Activated CD8-positive, alpha-beta T cell treated with anti-CD3 and anti-CD28 coated beads for 36 hours (primary cell): ENCODE results near the gene CACUL1. TPM values are rescaled to one million over a fixed set of nuclear protein-coding genes. Genes with fewer than 3 reads are reported as not detected.

Experiments
- ATAC-seq: fragments of 200-7000 bp; cut with Tn5 transposase; one replicate; pipeline ENCODE4 v1.10.0; 2021; ENCODE audit warnings: mild to moderate bottlenecking, moderate library complexity
- CTCF ChIA-PET: fragments of 350-600 bp; sonication (Branson Sonifier 250); formaldehyde crosslinking; loops from one replicate; lab custom pipeline; 2021; ENCODE audit warnings: antibody characterized with exemption; lab: Charles Lee
- POLR2A ChIA-PET: fragments of 350-600 bp; sonication (Branson Sonifier 250); formaldehyde crosslinking; loops from one replicate; lab custom pipeline; 2021; ENCODE audit warnings: antibody characterized with exemption; lab: Charles Lee
- DNase-seq: peaks from one replicate; pipeline ENCODE4 v3.0.0-alpha.2; 2020
- H3K27ac Mint-ChIP-seq: one replicate; pipeline ENCODE4 v1.8.0; 2021; ENCODE audit warnings: mild to moderate bottlenecking, mixed read lengths
- H3K27me3 Mint-ChIP-seq: one replicate; pipeline ENCODE4 v1.8.0; 2021; ENCODE audit warnings: mixed read lengths
- H3K36me3 Mint-ChIP-seq: one replicate; pipeline ENCODE4 v1.8.0; 2021; ENCODE audit warnings: low read depth, mixed read lengths
- H3K4me1 Mint-ChIP-seq: one replicate; pipeline ENCODE4 v1.8.0; 2021; ENCODE audit warnings: low read depth, mixed read lengths
- H3K4me3 Mint-ChIP-seq: one replicate; pipeline ENCODE4 v1.8.0; 2021; ENCODE audit warnings: mild to moderate bottlenecking, moderate library complexity, mixed read lengths
- H3K9me3 Mint-ChIP-seq: one replicate; pipeline ENCODE4 v1.8.0; 2021; ENCODE audit warnings: mixed read lengths
- CTCF ChIP-seq: fragments of 200-600 bp; IDR thresholded peaks from one replicate; pipeline ENCODE4 v1.8.0; 2022; ENCODE audit warnings: antibody characterized with exemption, mild to moderate bottlenecking
- intact Hi-C: fragments of 100-400 bp; cut with micrococcal nuclease; formaldehyde crosslinking; loops from one replicate; pipeline ENCODE4 v1.10.0; 2022
- total RNA-seq, 2 experiments: library from RNA; stranded (reverse); gene quantifications; one replicate each; pipeline ENCODE4 v1.2.3, GENCODE V29; 2021

Gene CACUL1
- total RNA-seq, 2 experiments from 2014 or later: 25.6 to 26.1 TPM

GRCh38 chr10:118723466-118723865 is 31.3 kb downstream of the CACUL1 start:
- DNase-seq (no peak), ATAC-seq (no peak)
- intact Hi-C loops: no loop called here
- no peaks in the 10 kb centered on the region for H3K9me3 Mint-ChIP-seq
- no peaks in the 10 kb centered on the region for H3K27me3 Mint-ChIP-seq
- no peak overlapping the region for H3K27ac Mint-ChIP-seq
- H3K36me3 Mint-ChIP-seq: no peaks in the 10 kb centered on the region
- TF ChIP-seq CTCF: no peak
- no peak overlapping the region for H3K4me3 Mint-ChIP-seq
- H3K4me1 Mint-ChIP-seq: no peaks in the 10 kb centered on the region
- CTCF ChIA-PET: interaction anchor here (1.2 to 1.8 kb wide), 3 partner anchors 153 to 179 kb away, joined by 3 to 5 read pairs (median 3); no protein-coding TSS in a partner anchor
- POLR2A ChIA-PET: no interaction called here

- no peaks in the 10 kb centered on the region for H3K27me3 Mint-ChIP-seq
- POLR2A ChIA-PET: no interaction called here
- intact Hi-C loops: loop anchor here (1.0 kb wide), 1 partner anchor 153 kb away; no protein-coding TSS in a partner anchor
- peaks cover 2% of the 10 kb centered on the region for H3K36me3 Mint-ChIP-seq
- CTCF ChIA-PET: interaction anchor here (0.6 to 3.6 kb wide), 25 partner anchors 9 to 182 kb away, joined by 3 to 86 read pairs (median 4); partner anchors contain the start of gene CACUL1
- no peak overlapping the region for H3K27ac Mint-ChIP-seq
- H3K4me3 Mint-ChIP-seq: no peak overlapping the region
- H3K4me1 Mint-ChIP-seq: peaks cover 8% of the 10 kb centered on the region
- H3K9me3 Mint-ChIP-seq: no peaks in the 10 kb centered on the region
- no peak for DNase-seq
- TF ChIP-seq CTCF: no peak
- no peak for ATAC-seq
Observed at GRCh38 chr10:118721539-118721876, 33.3 kb downstream of the CACUL1 start.

GRCh38 chr10:118720685-118721538 is 33.9 kb downstream of the CACUL1 start:
- intact Hi-C loops: loop anchor here (1.0 kb wide), 1 partner anchor 153 kb away; no protein-coding TSS in a partner anchor
- TF ChIP-seq CTCF: peak; percentile 88
- no peak overlapping the region for H3K4me3 Mint-ChIP-seq
- no peak overlapping the region for H3K27ac Mint-ChIP-seq
- H3K9me3 Mint-ChIP-seq: no peaks in the 10 kb centered on the region
- ChIA-PET CTCF (interaction anchor here (0.6 to 3.6 kb wide), 32 partner anchors 8 to 182 kb away, joined by 3 to 86 read pairs (median 4); partner anchors contain the start of gene CACUL1), POLR2A (no interaction called here)
- peak; percentile 42 for ATAC-seq
- no peaks in the 10 kb centered on the region for H3K27me3 Mint-ChIP-seq
- H3K4me1 Mint-ChIP-seq: peaks cover 8% of the 10 kb centered on the region
- peaks cover 2% of the 10 kb centered on the region for H3K36me3 Mint-ChIP-seq
- peak; percentile 75 for DNase-seq

GRCh38 chr10:118714366-118714765 is 40.4 kb downstream of the CACUL1 start:
- Mint-ChIP-seq H3K27me3 (no peaks in the 10 kb centered on the region), H3K9me3 (no peaks in the 10 kb centered on the region), H3K27ac (no peak overlapping the region), H3K4me3 (no peak overlapping the region), H3K4me1 (peaks cover 14% of the 10 kb centered on the region), H3K36me3 (peaks cover 2% of the 10 kb centered on the region)
- CTCF ChIA-PET: interaction anchor here (1.4 kb wide), 1 partner anchor 145 kb away, joined by 6 read pairs; no protein-coding TSS in a partner anchor
- intact Hi-C loops: no loop called here
- DNase-seq: no peak
- no peak for ATAC-seq
- no peak for TF ChIP-seq CTCF
- POLR2A ChIA-PET: interaction anchor here (1.7 kb wide), 1 partner anchor 14 kb away, joined by 5 read pairs; no protein-coding TSS in a partner anchor
